Amniotic epithelial cell (primary cell): ENCODE measurements around the gene ANTKMT.

ENCODE experiments used
- DNase-seq: peaks from one replicate; pipeline ENCODE4 v3.0.0-alpha.2; 2010; ENCODE audit warnings: low read depth

ANTKMT gene

GRCh38 chr16:715477-716199 is 5.3 kb upstream of the ANTKMT start:
- DNase-seq = no peak

GRCh38 chr16:716200-716568 is 4.8 kb upstream of the ANTKMT start:
- DNase-seq = peak; percentile 42

GRCh38 chr16:716768-717325 is 4.1 kb upstream of the ANTKMT start:
- no peak for DNase-seq

GRCh38 chr16:717450-718245 is 3.3 kb upstream of the ANTKMT start:
- no peak for DNase-seq

- DNase-seq = no peak
Measured at GRCh38 chr16:718389-718788, 2.6 kb upstream of the ANTKMT start.

GRCh38 chr16:718922-719321 is 2.0 kb upstream of the ANTKMT start:
- DNase-seq = no peak

- no peak for DNase-seq
Measured at GRCh38 chr16:719815-720446, 1.0 kb upstream of the ANTKMT start.

- DNase-seq = peak; percentile 84
Measured at GRCh38 chr16:720447-720989, 428 bp upstream of the ANTKMT start.

- DNase-seq = no peak
Measured at GRCh38 chr16:721765-722540, 1.0 kb downstream of the ANTKMT start.

- DNase-seq = no peak
Measured at GRCh38 chr16:722835-723633, 2.1 kb downstream of the ANTKMT start.

- no peak for DNase-seq
Measured at GRCh38 chr16:723695-724094, 2.7 kb downstream of the ANTKMT start.

GRCh38 chr16:724188-725040 is 3.5 kb downstream of the ANTKMT start:
- DNase-seq = no peak

GRCh38 chr16:725041-725376 is 4.1 kb downstream of the ANTKMT start:
- DNase-seq = no peak

GRCh38 chr16:725463-726187 is 4.7 kb downstream of the ANTKMT start:
- no peak for DNase-seq

GRCh38 chr16:726188-726437 is 5.2 kb downstream of the ANTKMT start:
- no peak for DNase-seq

GRCh38 chr16:726438-727290 is 5.7 kb downstream of the ANTKMT start, which contains the start of the genes CCDC78 and HAGHL:
TSS of gene CCDC78 (minus strand) at chr16:726443. CDS start at chr16:726367, 76 bp downstream.
TSS of gene HAGHL (plus strand) at chr16:727106. CDS start at chr16:727510, 404 bp downstream.
- DNase-seq = no peak

GRCh38 chr16:727291-727977 is 6.5 kb downstream of the ANTKMT start:
- DNase-seq = no peak
